Stimulated activated CD4-positive, alpha-beta T cell treated with anti-CD3 and anti-CD28 coated beads, TNF-alpha, amount 100 ng/mL, for 1 hour (primary cell): Measurements from ENCODE around the gene GPC5.
"Not testable (repeated sequence)": the region's sequence is repeated elsewhere in the genome, so short reads cannot be mapped to it uniquely, and the experiment has no call there.

Experiments used
- DNase-seq, 3 donors: peaks; one replicate each; pipeline ENCODE4 v3.0.0-alpha.2; 2020; ENCODE audit warnings: low read depth in 3 of 3, low spot score in 1 of 3

GPC5 gene

DNA sequence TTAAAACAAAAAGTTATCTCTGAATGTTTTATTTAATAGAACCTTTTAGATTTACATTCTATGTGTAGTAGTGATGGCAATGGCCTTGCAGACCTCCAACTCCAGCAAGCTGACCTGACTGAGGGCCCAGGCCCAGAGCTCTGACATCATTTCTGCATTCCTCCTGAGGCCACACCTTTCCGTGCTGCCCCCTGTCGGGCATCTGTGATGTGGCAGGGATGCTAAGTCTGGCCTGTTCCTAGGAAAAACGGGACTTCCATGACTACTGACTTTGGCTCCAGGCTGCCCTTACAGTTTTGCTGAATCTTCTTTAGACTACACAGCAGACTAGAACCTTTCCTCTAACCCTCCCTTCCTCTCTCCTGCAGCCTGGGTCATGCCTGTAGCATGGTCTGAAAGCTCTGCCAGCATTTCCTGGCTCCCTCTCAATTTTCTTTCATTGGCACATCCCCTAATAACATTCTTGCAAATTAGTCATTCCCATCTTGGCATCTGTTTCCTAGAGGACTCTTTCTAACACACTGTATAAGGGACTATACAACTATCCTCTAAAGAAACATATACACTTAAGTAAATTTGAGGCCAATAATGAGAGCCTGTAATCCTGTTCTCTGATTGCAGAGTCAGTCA, 249.1 kb downstream of the GPC5 start:
- DNase-seq = no peak

DNA sequence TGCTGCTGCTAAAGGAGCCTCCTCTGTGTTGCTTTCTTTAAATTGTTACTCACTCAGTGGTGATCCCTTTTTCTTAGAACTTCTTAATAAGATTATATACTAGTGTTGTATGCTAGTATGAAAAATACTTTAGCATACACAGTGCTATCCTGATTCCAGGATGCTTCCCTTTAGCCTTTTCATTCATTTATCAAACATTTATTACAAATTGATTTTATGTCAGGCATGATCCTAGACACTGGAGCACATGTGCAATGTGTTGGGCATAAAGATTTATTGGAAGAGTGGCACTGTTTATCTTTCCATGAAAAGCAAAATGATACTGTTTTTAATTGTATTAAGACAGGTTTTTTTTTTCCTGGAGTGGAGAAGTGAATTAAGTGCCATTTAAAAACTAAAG, 249.6 kb downstream of the GPC5 start:
- DNase-seq = no peak

DNA sequence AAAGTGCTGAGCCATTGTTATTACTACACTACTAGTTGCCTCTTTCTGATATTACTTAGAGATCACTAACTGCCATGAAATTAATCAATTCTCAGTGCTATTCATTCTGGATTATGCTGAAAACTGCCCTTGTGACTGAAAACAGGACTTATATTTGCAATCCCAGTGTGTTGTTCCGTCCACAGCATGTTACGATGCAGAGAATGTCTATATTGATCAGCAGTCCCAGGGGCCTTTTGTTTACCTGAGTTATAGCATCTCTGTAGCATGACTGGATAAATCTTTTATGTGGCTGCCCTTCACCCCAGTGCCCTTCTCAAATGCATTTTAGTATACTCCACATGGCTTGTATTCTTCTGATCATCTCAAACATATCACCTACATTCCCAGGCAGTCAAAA, 251.0 kb downstream of the GPC5 start:
- no peak for DNase-seq

DNA sequence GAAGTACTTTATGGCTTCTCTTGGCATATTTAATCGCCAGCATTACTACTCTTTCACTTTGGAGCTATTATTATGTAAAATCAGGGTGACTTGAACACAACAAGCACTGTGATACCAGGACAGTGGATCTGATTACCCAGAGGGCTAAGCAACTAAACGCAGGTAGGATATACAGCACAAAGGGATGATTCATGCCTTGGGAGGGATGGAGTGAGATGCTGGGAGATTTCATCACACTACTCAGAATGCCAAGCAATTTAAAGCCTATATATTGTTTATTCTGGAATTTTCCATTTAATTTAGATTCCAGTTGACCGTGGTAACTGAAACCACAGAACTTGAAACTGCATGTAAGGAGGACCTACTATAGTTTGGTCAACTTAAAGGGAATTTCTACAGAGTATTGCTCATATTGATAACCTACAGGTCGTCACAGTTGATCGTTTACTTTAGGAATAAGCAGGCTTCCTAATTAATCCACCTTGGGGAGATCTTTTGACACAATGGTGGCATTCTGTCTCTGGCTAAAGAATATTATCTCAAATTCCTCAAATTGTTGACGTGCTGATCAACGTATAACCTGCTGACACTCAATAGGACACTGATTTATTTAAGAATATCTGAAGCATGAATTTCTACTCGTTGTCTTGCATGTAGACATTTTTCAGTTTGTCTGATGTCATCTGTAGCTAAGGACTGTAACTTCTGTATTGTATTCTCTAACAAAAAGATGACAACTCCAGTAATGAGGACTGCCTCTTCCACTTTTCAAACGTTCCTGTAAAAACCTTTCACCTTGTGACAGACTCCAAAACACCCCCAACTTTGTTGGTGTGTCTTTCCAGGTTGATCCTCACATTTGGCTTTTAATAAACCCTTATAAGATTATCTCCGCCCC, 254.2 kb downstream of the GPC5 start:
- DNase-seq = no peak

DNA sequence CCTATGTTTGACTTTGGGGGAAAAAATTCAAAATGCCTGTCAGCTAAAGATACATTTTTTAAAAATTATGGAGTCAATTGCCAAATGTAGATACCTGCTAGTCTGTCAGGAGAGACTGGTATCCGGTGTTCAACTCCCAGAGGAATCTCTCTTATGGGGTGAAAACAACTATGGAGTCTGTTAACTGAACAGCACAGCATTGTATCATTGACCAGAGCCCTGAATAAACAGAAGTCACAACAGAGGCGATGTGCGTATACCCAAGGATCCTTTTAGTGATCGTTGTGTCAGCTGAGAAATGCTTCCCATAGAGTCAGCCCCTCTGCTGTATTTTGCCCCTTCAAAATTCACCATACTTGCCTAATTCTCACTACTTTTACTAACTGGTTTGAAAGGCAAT, 257.3 kb downstream of the GPC5 start:
- no peak for DNase-seq

DNA sequence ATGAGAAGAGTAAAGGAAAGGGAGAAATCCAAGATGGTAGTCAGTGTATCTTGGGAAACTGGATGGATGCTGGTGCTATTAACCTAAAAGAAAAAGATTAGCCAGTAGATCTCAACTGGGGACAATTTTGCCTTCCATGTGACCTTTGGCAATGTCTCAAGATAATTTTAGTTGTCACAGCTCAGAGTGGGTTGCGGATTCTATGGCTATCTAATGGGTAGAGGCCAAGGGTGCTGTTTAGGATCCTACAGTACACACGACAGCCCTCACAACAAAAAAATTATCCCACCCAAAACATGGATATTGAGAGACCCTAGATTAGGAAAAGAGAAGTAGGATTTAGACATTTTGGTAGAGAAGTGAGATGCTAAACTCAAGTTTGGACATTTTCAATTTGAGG, 258.9 kb downstream of the GPC5 start:
- DNase-seq = no peak

DNA sequence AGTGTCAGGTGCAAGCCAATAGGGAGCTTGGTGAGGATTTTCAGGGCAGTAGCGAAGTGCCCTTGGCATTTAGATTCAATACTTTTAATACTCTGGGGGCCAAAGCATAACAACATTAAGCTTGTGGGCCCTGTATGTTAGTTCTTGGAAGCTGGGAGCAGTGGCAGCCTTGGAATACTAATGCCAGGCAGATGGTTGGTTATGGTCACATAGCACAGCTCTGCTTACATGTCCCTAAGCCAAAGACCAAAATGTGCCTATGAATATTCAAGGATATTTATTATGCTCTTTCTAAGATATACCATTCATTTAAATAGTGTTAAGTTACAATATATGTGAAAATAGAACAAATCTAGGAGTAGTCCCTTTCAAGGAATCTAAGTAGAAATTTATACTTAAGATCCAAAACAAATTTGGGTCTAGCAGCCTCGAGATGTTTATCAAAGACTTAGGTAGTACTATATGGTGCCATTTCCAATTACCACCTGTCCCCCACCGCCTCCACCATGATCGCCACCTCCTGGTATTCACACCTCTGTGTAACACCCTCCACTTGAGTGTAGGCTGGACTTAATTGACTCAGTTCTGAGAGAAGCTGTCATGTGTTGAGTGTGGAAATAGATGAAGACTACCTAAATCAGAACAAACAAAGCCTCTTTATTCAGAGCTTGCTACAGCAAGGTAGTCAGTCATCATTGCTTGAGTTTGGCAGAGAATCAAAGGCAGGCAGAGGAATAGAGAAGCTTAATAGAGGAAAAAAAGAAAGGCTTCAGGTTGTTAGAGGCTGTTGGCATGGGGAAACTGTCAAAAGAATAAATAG, 261.0 kb downstream of the GPC5 start:
- DNase-seq = no peak

DNA sequence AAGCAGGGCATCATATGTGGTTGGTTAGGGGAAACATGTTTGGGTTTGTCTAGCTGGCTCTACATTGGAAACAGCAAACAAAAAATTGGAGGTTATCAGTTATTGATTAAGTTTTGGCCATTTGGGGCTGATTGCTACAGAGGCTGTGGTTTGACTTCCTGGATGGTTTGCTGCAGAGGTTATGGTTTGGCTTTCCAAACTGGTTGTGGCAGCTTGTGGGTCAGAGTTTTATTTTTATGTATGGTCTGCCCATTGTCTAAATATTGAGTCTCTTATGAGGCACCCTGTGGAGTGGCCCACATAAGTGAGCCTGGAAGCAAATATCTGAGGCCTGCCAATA, 261.6 kb downstream of the GPC5 start:
- DNase-seq = no peak

DNA sequence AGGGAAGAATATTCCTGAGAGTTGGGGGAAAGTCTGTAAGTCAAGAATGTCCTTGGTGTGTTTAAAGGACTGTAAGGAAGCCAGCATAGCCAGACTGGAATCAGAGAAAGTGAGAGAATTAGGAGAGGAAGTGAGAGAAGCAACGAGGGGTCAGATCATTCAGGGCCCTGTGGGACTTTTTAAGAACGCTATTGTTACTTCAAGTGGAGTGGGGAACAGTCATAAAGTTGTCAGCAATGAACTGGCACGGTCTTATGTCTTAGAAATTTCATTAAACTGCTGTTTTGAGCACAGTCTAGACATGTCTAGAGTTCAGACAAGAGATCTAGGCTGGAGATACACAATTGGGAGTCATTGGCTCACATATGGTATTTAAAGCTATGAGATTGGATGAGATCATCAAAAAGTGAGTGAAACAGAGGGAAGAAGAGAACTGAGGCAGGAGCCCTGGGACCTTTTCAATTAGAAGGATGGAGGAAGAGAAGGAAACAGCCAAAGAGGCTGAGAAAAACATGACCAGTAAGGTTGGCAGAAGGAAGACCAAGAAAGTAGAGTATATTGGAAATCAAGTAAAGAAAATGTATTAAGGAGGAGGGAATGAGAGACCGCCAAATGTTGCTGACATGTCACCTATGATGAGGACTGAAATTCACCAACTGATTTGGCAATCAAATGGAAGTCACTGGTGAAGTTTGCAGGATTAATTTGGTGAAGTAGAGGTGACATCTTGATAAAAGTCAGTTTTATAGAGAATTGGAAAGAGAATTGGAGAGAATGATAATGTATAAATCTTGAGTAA, 263.5 kb downstream of the GPC5 start:
- no peak for DNase-seq

DNA sequence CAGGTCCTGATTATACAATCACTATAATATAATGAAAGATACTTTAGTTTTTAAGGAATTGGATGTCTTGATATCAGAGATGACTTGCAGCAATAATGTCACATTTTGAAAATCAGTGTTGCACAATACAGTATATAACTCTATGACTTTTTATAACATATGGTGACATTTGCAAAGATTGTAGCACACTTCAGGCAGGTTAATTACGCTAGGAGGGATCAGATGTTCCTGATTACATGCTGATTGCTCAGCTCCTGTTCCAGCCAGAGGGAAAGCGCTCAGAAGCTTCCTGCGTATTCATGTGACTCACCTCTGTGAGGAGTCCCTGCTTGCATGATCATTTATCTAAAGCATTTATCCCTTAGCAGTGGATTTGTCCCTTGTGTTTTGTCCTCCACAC, 265.6 kb downstream of the GPC5 start:
- no peak for DNase-seq

DNA sequence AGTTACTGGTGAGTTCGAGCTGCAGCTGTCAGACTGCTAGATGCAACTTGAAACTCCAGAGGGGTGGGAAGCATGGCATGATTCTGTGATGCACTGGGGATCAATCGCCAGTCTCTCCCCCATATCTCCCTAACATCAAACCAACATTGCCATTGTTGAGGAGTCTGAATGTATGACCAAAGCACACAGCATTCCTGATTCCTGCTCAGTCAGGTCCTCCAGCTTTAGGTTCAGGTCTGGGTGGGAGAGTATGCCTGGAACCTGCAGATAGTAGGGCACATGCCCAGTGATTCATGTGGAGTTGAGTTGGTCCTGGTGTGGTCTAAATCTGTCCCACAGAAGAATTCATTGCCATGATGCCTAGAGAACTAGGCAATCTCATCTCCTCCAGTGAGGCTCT, 269.1 kb downstream of the GPC5 start:
- DNase-seq = no peak

DNA sequence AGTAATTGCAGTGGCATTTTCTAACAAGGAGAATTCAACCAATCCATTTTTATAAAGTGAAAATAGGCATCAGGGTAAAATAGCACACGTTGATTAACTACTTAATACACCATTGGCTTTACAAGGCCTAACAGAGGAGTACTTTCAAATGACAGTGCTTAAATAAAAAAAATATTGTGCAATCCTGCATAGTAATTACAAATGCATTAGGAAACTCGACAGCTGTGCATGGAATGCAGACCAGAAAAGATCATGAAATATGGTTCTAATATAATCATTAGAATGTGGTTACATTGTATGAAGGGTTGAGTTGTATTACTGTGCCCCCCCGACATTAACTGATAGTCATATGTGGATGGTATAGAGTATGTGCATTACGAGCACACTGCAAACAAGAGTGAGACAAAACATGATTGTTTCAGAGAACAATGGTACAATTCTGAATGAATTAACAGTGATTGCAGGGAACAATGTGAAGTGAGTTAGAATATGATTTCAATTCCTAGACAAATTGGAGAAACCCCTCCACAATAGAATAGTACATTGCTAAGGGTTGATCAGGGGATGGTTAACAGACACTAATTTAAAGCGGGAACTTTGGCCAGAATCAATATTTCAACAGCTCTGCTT, 270.6 kb downstream of the GPC5 start:
- DNase-seq = no peak

DNA sequence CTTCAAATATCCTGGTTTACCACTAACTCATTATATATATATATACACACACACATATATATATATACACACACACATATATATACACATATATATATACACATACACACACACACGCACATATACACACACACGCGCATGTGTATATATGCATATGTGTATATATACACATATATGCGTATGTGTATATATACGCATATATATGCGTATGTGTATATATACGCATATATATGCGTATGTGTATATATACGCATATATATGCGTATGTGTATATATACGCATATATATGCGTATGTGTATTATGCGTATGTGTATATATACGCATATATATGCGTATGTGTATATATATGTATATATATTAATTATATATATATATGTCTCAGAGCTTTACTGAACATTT, 275.9 kb downstream of the GPC5 start:
- DNase-seq = not testable (repeated sequence)

DNA sequence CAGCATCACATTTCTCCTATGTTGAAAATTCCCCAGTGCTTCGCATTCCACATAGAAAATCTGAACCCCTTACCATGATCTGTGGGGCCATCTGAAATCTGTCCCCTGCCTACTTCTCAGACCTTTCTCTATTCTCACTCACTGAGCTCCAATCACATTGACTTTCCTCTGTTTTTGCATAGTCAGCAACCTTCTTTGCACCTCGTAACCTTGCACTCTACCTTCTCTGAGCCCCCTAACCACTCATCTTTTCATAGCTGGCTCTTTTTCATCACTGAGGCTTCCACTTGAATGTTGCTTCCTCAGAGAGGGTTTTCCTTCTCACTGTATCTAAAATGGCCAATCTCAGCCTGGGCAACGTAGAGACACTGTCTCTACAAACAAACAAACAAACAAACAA, 286.3 kb downstream of the GPC5 start:
- no peak for DNase-seq

DNA sequence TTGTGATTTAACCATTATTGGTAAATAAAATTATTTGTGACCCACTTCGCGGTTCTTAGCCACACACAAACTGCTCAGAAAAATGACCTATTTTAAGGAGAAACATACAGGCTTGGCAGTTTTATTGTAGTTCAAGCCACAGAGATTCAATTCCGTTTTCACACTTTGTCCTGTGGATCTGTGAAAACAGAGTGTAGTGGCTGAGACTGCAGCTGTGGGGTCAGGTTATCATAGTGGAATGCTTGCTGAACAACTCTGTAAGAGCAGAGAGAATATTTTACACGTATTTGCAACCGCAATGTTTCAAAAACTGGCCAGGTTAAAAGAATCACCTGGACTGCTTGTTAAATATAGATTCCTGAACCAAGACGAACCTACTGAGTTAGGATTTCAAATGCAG, 292.5 kb downstream of the GPC5 start:
- DNase-seq = no peak

DNA sequence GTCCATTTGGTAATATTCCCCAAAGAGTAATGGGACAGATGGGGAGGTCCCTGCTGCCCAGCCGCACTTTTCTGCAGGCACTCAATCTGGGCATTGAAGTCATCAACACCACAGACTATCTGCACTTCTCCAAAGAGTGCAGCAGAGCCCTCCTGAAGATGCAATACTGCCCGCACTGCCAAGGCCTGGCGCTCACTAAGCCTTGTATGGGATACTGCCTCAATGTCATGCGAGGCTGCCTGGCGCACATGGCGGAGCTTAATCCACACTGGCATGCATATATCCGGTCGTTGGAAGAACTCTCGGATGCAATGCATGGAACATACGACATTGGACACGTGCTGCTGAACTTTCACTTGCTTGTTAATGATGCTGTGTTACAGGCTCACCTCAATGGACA, 295.0 kb downstream of the GPC5 start:
- DNase-seq = no peak

DNA sequence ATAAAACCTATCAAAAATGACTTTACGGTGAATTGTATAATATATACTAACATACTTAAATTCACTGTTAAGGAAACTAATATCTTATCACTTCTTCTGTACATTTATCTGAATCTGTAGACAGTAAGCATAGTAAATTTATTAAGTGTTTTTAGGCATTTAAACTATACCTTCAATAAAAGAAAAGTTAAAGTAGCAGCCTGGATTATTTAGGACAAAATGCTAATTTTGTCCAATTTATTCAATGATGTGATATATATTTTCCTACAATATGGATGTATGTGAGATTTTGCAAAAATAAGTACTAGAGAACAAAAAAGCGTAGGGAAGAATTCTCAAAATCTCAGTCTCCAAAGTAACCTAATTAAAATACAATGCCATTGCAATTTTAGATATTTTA, 299.9 kb downstream of the GPC5 start:
- DNase-seq = no peak

DNA sequence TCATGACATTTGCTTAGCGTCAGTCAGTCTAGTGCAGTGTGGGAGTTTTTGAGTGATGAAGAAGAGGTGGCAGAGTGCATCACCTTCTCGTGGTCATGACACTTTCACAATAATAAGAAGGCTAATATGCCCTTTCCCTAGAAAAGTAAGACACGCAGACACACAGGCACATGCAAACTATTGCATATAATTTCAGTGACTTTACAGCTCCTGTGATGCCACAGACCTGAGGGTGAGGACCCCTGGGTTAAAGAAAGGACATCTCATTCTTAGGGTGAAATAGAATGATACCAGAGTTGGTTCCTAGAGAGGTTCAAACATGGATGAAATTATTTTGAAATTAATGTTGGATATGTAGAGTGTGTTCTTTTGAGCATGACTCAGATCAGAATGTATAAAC, 300.3 kb downstream of the GPC5 start:
- no peak for DNase-seq

DNA sequence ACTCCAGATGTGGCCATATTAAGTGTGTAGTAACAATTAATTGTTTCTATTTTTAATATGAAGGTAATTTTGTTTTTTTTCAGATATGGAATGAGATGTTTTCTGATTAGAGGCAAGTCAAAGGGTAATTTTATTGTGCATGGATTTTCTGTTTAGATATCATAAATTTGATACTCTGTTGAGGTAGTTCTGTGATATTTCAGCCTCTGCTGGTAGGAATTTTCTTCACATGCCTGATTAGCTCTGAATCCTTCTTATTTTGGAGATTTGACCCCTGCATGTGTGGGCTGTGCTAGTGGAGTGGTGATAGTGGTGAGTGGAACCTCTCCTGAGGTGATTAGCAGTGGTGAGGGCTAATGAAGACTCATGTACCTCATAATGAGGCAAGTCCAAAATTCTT, 301.4 kb downstream of the GPC5 start:
- no peak for DNase-seq

DNA sequence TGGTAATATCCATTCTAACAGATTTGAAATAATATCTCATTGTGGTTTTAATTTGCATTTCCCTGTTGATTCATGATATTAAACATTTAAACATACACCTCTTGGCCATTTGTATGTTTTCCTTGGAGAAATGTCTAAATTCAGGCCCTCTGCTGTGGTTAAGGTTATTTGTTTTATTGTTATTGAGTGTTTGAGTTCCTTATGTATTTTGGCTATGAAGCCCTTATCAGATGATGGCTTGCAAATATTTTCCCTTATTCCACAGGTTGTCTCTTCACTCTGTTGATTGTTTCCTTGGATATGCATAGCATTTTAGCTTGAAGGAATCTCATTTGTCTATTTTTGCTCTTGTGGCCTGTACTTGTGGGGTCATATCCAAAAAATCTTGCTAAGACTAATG, 303.6 kb downstream of the GPC5 start:
- DNase-seq = no peak

DNA sequence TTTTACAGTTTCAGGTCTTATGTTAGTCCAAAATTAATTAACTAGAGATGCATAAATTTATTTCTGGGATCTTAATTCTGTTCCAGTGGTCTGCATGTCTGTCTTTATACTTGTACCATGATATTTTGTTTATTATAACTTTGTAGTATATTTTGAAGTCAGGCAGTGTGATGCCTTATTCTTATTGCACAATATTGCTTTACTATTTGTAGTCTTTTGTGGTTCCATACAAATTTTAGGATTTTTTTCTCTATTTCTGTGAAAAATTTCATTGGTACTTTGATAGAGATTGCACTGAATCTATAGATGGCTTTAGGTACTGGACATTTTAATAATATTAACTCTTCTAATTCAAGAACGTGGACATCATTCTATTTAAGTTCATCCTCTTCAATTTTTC, 304.0 kb downstream of the GPC5 start:
- DNase-seq = no peak
